ENCODE results near the gene NEGR1. TPM values are rescaled to one million over a fixed set of nuclear protein-coding genes. Genes with fewer than 3 reads are reported as not detected.

Gene NEGR1
- total RNA-seq, 2 experiments from 2014 or later, result not detected

DNA sequence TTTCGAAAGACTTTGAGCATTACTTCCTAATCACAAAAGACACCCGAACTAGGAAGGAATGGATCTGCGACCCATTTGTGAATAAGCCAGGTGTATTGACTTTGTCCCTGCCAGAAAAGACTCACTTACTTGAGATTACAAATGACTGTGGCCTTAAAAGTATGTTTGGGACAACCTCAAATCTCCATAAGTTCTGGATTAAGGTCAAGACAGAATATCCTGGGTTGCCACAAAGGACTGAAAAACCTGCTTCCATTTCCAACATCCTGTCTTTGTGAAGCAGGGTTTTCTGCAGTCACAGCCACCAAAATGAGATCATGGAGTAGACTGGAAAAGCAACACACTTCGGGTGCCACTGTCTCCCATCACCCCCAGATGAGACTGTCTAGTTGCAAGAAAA, 664.1 kb downstream of the NEGR1 start:
- Mint-ChIP-seq H3K4me1 (no peaks in the 10 kb centered on the region), H3K9me3 (peaks cover 1% of the 10 kb centered on the region), H3K4me3 (no peak overlapping the region), H3K27me3 (no peaks in the 10 kb centered on the region), H3K27ac (no peak overlapping the region), H3K36me3 (no peaks in the 10 kb centered on the region)
- no peak for DNase-seq

DNA sequence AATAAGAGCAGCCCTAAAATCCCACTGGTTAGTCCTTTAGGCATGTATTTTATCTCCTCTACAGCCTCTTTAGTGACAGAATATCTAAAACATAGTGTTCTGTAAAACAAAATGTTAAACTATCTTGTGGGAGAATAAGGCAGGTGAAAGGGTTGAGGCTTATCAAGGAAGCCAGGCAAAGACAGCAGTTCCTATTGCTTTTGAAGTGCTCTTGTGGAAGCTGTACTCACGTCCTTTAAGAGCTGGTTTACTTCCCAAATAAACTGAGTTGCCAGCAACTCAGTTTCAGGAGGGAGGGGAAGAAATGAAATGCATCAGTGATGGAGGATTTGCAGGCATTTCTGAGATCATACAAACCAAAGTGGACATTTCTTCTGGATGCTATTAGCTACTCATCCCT, 671.9 kb downstream of the NEGR1 start:
- DNase-seq, result no peak
- H3K27me3 Mint-ChIP-seq, result no peaks in the 10 kb centered on the region
- H3K9me3 Mint-ChIP-seq, result no peaks in the 10 kb centered on the region
- H3K4me1 Mint-ChIP-seq, result no peaks in the 10 kb centered on the region
- no peak overlapping the region for H3K27ac Mint-ChIP-seq
- H3K4me3 Mint-ChIP-seq, result no peak overlapping the region
- no peaks in the 10 kb centered on the region for H3K36me3 Mint-ChIP-seq

DNA sequence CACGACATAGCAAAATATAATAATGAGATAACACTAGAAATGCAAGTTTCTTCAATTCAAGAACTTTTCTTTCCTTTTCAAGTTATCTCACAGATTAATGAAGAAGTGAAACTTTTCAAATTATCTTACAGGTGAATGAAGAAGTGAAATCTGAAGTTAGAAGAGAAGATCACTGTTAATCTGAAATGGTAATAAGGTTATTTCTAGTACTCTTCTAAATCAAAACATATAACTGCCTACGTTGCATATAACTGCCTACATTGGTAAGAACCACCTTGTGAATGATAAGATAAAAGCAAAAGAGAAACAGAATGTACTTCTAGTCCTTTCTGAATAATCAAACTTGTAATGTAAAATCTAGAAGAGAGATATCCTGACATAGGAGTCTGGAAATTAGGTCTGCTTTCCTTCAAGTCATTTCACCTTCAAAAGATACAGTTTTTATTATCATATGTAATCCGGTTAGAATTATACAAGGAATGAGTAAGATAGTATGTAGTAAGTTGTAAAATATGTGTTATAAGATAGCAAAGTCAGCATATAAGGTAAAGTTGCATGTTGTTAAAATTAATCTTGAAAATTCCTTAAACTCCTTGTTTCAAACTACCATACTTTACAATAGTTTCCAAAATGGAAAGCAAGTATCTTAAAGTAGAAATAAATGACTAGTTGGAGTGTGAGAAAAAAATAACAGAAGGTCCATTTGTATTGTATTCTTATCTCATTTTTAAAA, 679.1 kb downstream of the NEGR1 start:
- Mint-ChIP-seq H3K36me3 (no peaks in the 10 kb centered on the region), H3K4me3 (no peak overlapping the region), H3K27me3 (no peaks in the 10 kb centered on the region), H3K4me1 (no peaks in the 10 kb centered on the region), H3K9me3 (no peaks in the 10 kb centered on the region), H3K27ac (no peak overlapping the region)
- DNase-seq, result no peak

DNA sequence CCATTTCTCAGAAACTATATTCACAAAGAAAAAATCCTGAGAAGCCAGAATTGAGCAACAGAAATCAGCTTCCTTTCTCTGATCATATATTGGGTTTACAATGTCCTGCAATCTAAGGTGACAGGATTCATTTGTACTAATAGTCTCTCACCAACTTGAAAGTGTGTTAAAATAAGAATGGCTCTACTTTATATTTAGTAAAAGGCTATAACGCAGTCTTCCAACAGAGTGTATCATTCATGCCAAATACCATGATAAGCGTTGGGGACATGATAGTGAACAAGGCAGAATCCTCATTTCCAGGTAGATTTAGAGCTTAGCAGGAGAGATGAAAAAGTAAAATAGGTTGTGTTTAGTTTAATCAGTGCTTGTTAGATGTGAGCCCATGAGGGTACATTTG, 682.3 kb downstream of the NEGR1 start:
- no peak for DNase-seq
- Mint-ChIP-seq H3K36me3 (no peaks in the 10 kb centered on the region), H3K27ac (no peak overlapping the region), H3K9me3 (no peaks in the 10 kb centered on the region), H3K4me1 (no peaks in the 10 kb centered on the region), H3K4me3 (no peak overlapping the region), H3K27me3 (no peaks in the 10 kb centered on the region)

DNA sequence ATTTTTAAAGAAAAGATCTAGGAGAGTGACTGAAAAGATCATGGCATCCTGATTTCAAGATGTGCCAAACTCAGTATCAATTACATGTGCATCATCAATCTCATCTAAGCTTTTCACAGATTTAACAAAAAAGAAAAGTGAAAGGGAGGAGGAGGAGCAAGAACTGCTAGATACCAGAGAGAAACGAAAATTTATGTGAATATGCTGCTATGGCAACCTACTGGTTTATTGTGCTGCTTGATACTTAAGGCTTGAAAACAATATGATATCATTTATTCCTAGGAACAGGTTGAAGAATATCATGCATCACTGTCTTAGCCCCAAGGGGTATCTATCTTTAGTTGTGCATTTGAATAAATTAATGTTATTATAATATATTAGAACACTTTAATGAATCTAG, 683.0 kb downstream of the NEGR1 start:
- Mint-ChIP-seq H3K9me3 (no peaks in the 10 kb centered on the region), H3K27me3 (no peaks in the 10 kb centered on the region), H3K4me3 (no peak overlapping the region), H3K36me3 (no peaks in the 10 kb centered on the region), H3K27ac (no peak overlapping the region), H3K4me1 (no peaks in the 10 kb centered on the region)
- DNase-seq, result no peak

DNA sequence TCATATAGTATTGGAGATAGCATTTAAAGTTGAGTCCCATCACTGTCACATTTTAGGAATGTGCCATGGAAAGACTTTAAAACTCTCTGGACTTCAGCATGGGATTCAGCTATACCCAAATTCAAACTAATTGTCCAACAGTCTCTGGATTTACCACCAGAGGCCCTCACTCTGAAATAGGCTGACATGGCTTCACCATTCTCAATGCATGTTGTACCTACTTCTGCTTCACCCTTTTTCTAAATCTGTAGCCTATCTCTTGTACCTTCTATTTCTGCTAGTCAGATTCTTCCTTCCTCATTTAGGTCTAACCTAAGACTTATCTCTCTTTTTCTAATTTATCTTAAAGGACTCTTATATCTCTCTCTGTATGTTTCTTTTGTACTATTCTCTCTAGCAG, 688.8 kb downstream of the NEGR1 start:
- no peaks in the 10 kb centered on the region for H3K4me1 Mint-ChIP-seq
- no peak overlapping the region for H3K4me3 Mint-ChIP-seq
- DNase-seq, result no peak
- H3K36me3 Mint-ChIP-seq, result no peaks in the 10 kb centered on the region
- H3K27ac Mint-ChIP-seq, result no peak overlapping the region
- H3K9me3 Mint-ChIP-seq, result no peaks in the 10 kb centered on the region
- no peaks in the 10 kb centered on the region for H3K27me3 Mint-ChIP-seq

DNA sequence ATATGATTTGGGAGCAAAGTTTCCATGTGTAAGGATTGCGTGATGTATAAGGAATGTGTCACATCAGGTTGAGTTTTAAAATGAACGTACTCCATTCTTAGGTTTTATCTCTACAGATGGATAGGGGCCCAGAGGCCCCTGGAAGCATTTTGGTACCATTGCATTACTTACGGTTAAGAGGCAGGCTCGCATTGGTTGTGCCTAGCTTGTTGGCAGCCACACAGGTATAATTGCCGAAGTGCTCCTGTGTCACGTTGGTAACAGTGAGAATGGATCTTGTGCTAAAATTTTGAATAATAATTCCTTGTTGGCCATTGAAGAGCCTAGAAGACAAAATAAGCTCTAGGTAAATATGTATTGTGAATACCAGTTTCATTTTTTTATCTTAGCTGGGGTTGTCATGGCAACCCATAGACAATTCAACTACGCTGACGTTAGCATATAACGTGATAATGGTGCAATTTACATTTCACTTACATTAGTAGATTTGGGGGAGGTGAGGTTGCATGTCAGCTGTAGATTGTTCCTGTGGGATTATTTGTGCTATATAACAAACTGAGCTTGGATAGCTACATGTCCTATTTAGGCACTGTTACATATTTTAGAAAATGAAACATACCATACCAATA, 689.6 kb downstream of the NEGR1 start:
- no peaks in the 10 kb centered on the region for H3K36me3 Mint-ChIP-seq
- H3K4me3 Mint-ChIP-seq, result no peak overlapping the region
- H3K9me3 Mint-ChIP-seq, result no peaks in the 10 kb centered on the region
- no peak overlapping the region for H3K27ac Mint-ChIP-seq
- no peaks in the 10 kb centered on the region for H3K4me1 Mint-ChIP-seq
- H3K27me3 Mint-ChIP-seq, result no peaks in the 10 kb centered on the region
- DNase-seq, result no peak

DNA sequence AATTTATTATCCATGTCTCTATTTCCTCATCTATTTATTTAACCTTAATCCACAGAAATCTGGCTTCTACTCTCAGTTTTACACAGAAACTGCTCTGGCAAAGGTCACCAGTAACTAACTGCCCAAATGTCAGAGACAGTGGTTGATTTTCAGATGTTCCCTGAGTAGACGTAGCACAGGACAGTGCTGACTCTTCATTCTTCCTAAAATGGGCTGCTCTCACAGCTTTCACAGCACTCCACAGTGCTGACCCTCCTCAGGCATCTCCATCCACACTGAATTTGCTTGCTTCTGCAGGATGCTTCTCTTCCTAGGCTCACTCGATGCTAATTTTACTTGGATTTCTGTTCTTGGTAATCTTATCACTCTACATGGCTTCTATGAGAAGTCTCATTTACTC, 693.3 kb downstream of the NEGR1 start:
- Mint-ChIP-seq H3K4me1 (no peaks in the 10 kb centered on the region), H3K27me3 (no peaks in the 10 kb centered on the region), H3K4me3 (no peak overlapping the region), H3K36me3 (no peaks in the 10 kb centered on the region), H3K27ac (no peak overlapping the region), H3K9me3 (no peaks in the 10 kb centered on the region)
- DNase-seq, result no peak

DNA sequence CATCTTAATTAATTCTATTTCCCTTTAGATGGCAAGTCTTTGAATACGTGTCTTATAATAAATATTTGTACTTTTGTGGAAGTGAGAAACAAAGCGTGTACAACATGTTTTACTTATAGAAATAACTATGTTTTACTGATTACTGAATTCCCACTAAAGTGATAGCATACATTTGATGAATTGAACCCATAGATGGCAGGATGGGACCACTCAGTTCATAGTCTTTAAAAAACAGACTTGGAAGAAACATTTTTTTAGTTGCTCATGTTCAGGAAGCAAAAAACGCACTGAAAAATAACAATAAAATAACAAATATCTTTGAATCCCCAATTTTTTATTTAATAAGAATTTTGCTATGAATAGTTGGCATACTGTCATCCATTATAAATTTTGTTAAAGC, 694.4 kb downstream of the NEGR1 start:
- Mint-ChIP-seq H3K4me1 (no peaks in the 10 kb centered on the region), H3K4me3 (no peak overlapping the region), H3K27ac (no peak overlapping the region), H3K9me3 (no peaks in the 10 kb centered on the region), H3K27me3 (no peaks in the 10 kb centered on the region), H3K36me3 (no peaks in the 10 kb centered on the region)
- no peak for DNase-seq

DNA sequence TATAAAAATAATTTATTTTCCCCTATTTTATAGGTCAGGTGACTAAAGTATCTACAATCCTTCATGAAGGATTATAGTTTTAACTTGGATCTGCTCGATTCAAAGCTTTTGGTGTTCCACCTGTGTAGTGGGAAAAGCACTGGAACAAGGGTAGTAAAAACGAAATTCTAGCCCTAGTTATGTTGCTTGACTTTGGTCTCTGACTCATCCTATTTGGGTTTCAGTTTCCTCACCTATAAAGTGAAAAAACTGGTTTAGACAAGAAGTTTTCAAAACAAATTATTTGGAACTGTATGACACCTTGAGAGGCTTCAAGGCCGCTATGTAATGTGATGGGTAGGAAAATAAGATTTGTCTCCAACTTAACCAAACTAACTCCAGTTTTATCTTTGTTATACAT, 696.3 kb downstream of the NEGR1 start:
- no peaks in the 10 kb centered on the region for H3K4me1 Mint-ChIP-seq
- H3K4me3 Mint-ChIP-seq, result no peak overlapping the region
- H3K27me3 Mint-ChIP-seq, result no peaks in the 10 kb centered on the region
- no peak for DNase-seq
- no peaks in the 10 kb centered on the region for H3K9me3 Mint-ChIP-seq
- H3K36me3 Mint-ChIP-seq, result no peaks in the 10 kb centered on the region
- H3K27ac Mint-ChIP-seq, result no peak overlapping the region

DNA sequence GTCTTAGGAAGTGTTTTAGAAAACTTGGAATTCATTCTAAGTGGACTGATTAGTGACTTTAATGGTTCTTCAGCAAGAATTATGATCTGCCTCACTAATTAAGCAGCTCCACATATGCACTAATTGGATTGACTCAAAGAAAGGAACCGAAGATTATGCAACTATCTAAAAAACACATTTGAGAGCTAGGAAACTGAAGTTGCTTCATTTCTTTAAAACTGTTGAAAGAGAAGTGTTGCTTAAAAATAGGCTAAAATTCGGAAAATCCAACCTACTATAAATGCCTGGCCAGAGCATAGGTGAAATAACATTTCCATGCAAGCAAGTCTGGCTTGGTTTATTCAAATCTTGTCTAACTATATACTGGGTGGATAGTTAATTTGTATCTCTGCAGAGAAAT, 698.6 kb downstream of the NEGR1 start:
- Mint-ChIP-seq H3K36me3 (no peaks in the 10 kb centered on the region), H3K27ac (no peak overlapping the region), H3K4me1 (no peaks in the 10 kb centered on the region)

DNA sequence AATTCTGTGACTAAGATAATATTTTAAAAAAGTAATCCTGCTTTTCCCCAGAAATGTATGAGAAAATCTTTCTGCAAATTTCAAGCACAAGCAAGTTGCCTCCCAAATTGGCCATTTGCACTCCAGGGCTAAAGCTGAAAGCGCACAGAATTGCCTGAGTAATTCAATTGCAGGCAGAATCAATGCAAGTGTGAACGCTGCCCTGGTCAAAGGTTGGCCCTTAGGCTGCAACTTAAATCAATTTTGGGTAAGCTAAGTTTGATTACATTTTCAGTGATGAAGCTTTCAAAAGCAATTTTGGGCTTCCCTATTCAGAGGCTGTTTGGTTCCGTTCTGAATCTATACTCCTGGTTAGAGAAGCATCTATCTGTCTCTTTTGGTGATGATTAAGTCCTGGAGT, 699.7 kb downstream of the NEGR1 start:
- Mint-ChIP-seq H3K36me3 (no peaks in the 10 kb centered on the region), H3K9me3 (peaks cover 1% of the 10 kb centered on the region), H3K4me3 (no peak overlapping the region), H3K27me3 (no peaks in the 10 kb centered on the region), H3K27ac (no peak overlapping the region), H3K4me1 (no peaks in the 10 kb centered on the region)
- no peak for DNase-seq

More for the DNA sequence above, 698.6 kb downstream of the NEGR1 start:
- no peak for DNase-seq
- Mint-ChIP-seq H3K27me3 (no peaks in the 10 kb centered on the region), H3K4me3 (no peak overlapping the region), H3K9me3 (peaks cover 1% of the 10 kb centered on the region)

DNA sequence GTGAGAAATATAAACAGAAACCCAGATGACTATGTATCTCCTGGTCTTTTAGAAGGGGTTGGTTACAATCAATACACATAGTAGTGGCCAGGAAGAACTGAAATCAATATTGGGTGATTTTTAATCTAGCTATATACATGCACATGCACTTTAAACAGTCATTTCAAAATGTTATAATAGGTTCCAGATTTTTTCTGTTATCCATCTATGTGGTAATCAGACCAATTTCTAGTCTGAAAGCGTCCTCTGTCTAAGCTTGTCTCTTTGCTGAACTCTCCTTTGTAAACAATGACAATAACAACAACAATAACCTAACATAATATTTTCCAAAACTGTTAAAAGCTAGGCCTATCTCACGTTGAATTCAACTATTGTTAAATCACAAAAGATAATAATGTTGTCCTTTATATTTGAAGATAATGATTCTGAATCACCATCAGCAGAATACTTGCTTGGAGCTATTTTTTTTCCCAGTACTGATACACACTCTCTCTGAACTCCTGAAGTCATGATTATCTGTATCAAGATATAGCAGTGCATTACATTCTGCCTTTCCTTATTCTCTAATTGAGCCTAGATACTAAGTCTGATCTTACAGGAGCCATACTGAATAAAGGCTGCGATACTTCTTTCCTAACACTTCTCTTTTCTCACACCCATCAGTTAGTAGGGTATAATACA, 704.7 kb downstream of the NEGR1 start:
- H3K9me3 Mint-ChIP-seq, result peaks cover 1% of the 10 kb centered on the region
- no peak overlapping the region for H3K4me3 Mint-ChIP-seq
- H3K27ac Mint-ChIP-seq, result no peak overlapping the region
- no peaks in the 10 kb centered on the region for H3K27me3 Mint-ChIP-seq
- no peaks in the 10 kb centered on the region for H3K4me1 Mint-ChIP-seq
- no peak for DNase-seq
- no peaks in the 10 kb centered on the region for H3K36me3 Mint-ChIP-seq

DNA sequence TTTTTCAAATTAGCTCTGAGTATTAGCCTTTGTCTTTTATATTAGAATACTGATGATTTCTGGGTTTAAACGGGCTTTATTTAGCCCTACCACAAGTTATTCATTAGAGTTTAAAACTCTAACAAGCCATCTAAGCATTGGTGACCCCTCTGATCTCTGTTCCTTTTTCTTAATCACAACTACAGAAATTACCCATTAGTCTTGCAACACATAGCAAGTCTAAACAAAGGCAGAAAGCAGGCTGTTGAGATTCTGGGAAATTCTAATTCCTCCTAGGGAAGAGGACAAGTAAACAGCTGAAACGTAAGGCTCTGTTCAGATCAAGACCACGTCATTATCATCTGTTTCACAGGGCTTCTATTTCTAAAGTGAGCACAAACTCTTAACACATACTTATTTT, 710.3 kb downstream of the NEGR1 start:
- Mint-ChIP-seq H3K4me1 (no peaks in the 10 kb centered on the region), H3K27ac (no peak overlapping the region), H3K4me3 (no peak overlapping the region), H3K36me3 (no peaks in the 10 kb centered on the region), H3K9me3 (no peaks in the 10 kb centered on the region), H3K27me3 (no peaks in the 10 kb centered on the region)
- no peak for DNase-seq

DNA sequence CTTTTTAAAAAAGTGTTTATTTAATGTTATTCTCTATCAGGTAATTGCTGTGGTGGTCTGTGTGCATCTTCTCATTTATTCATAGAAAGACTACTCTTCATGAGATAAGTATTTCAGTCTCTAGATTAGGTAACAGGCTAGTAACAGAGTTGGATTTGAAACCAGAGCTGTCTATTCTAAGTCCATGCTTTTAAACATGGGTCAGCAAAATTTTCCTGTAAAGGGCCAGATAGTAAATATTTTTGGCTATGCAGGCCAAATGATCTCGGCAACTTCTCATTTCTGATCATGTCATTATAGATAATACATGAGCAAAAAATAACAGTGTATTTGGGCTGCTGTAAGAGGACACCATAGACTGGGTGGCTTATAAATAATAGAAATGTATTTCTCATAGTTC, 715.9 kb downstream of the NEGR1 start:
- Mint-ChIP-seq H3K4me1 (no peaks in the 10 kb centered on the region), H3K27me3 (no peaks in the 10 kb centered on the region), H3K36me3 (no peaks in the 10 kb centered on the region), H3K9me3 (no peaks in the 10 kb centered on the region), H3K4me3 (no peak overlapping the region), H3K27ac (no peak overlapping the region)
- no peak for DNase-seq

DNA sequence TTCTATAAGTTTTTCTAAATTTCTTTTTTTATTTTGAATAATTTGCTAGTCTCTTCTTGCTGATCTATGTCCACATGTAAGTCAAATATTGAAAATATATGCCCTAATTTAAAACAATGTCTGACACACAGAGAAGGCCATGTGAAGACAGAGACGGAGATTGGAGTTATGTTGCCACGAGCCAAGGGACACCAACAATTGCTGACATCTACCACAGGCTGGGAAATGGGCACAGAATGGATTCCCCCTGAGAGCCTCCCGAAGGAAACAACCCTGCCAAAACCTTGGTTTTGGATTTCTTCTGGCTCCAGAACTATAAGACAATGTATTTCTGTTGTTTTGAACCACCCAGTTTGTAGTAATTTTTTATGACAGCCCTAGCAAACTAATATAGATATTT, 716.5 kb downstream of the NEGR1 start:
- Mint-ChIP-seq H3K4me3 (no peak overlapping the region), H3K27ac (no peak overlapping the region), H3K36me3 (no peaks in the 10 kb centered on the region), H3K4me1 (no peaks in the 10 kb centered on the region), H3K27me3 (no peaks in the 10 kb centered on the region), H3K9me3 (no peaks in the 10 kb centered on the region)
- DNase-seq, result no peak
